Cardiac fibroblast (primary cell): Measurements from ENCODE around the gene METTL6.

Experiments used
- DNase-seq, 2 donors: peaks; one replicate each; pipeline versions ENCODE4 v3.0.0 to v3.0.0-alpha.2; 2010; ENCODE audit warnings: low read depth in 2 of 2
- H3K4me3 ChIP-seq, 2 donors: replicated peaks in 1 of 2; 1 replicate in 1 of 2; 2 replicates in 1 of 2; pipeline ENCODE4 v1.5.1; 2011; ENCODE audit warnings: low read depth in 2 of 2, low read length in 2 of 2, mild to moderate bottlenecking in 2 of 2, moderate library complexity in 1 of 2
- TF ChIP-seq, protein P1 (sequence below): IDR thresholded peaks from one replicate; pipeline ENCODE4 v1.5.1; 2011; ENCODE audit warnings: low read depth, mild to moderate bottlenecking, low read length, inconsistent platforms

The METTL6 gene

DNA sequence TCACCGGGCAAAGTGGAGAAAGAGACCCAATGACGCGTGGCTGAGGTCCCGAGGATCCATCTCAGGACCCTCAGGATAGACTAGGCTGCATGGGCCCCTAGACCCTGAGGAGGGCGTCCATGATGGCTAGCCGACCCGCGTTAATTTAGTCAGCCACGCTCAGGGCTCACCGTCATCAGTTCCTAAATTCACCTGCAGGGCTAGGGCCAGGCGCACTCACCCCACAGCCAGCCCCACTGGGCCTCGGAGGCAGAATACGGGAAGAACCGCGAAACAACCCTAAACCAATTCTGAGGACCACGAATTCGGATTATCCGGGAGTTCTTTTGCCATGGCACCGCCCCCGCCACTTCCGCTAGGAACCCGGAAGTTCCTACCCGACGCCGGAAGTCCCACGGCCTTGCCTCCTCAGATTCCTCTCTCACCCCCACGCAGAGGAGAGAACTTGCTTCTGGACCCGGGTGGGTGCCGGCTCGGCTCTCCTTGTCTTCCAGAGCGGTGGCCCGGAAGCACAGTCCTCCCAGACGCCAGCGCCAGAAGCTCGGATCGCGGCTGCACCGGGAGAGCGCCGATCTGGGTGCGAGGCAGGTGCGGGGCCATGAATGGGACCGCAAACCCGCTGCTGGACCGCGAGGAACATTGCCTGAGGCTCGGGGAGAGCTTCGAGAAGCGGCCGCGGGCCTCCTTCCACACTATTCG is at the start of gene METTL6, which contains the start of gene EAF1:
METTL6 (minus strand) TSS at position 363 of the 699 bp plus-strand sequence. CDS start 1,033 bp downstream, outside the sequence.
EAF1 (plus strand) TSS at position 417 of the 699 bp plus-strand sequence; CDS start at position 599, 182 bp downstream.
- peak within 1 kb of the TSS; percentile 95 to 99 for H3K4me3 ChIP-seq
- peak; percentile 78 to 83 for DNase-seq
- TF ChIP-seq, protein P1, sequence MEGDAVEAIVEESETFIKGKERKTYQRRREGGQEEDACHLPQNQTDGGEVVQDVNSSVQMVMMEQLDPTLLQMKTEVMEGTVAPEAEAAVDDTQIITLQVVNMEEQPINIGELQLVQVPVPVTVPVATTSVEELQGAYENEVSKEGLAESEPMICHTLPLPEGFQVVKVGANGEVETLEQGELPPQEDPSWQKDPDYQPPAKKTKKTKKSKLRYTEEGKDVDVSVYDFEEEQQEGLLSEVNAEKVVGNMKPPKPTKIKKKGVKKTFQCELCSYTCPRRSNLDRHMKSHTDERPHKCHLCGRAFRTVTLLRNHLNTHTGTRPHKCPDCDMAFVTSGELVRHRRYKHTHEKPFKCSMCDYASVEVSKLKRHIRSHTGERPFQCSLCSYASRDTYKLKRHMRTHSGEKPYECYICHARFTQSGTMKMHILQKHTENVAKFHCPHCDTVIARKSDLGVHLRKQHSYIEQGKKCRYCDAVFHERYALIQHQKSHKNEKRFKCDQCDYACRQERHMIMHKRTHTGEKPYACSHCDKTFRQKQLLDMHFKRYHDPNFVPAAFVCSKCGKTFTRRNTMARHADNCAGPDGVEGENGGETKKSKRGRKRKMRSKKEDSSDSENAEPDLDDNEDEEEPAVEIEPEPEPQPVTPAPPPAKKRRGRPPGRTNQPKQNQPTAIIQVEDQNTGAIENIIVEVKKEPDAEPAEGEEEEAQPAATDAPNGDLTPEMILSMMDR: no peak

DNA sequence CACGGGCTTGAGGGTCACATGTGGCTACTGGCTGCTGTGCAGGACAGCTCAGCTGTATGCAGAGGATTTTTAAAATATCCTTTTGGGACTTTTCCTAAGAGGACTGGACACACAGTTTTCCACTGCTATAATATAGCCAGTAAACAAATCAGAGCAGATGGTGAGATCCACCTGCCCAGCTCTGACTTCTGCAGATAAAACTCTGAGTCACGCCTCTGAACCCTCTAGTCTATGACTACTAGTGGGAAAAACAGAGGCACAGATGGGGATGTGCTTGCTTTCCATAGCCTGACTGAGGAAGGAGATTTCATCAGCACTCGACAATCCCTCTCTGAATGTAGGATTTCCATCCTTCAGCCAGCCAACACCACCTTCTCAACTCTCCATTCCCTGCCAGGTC is 49.0 kb upstream of the METTL6 start:
- H3K4me3 ChIP-seq: no peak overlapping the region
- TF ChIP-seq, protein P1: no peak
- peak; percentile 19 to 38 for DNase-seq

DNA sequence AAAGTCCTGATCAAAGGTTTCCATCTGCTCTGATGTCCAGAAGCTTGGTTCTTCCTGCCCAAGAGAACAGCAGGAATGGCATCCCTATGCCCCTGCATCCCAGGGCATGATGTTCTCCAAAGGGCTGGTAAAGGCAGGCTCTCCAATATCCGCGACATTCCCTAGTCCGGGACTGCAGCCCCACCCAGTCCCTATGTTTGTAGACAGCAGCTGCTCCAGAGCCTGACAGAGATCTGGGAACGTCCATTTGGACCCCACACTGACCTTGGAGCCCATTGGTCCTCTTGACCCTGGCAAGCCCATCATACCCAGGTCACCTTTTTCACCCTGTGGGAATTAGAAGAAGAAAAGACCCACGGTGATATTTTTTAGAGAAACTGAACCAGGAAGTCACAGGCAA is 47.8 kb upstream of the METTL6 start:
- TF ChIP-seq, protein P1: no peak
- H3K4me3 ChIP-seq: no peak overlapping the region
- DNase-seq: no peak

DNA sequence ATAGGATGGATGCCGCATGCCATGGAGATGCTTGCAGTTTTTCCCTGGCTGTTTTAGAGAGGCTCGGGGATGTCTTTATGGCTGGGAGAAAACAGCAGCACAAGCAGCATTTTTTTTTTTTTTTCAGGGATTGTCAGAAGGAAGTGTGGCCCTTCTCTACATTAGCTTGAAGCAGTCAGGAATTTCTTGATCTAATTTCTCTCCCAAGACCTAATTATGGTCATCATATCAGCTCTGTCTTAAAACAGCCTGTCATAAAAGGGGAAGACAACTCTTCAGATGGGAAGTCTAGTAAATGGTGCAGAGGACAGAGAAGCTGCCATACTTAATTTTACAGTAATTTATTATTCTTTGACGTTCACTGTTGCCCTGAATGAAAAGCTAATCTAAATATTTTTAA is 44.5 kb upstream of the METTL6 start:
- no peak overlapping the region for H3K4me3 ChIP-seq
- TF ChIP-seq, protein P1: no peak
- no peak for DNase-seq

GRCh38 chr3:15470849-15471248 is 43.5 kb upstream of the METTL6 start:
- TF ChIP-seq, protein P1: no peak
- DNase-seq: no peak
- H3K4me3 ChIP-seq: no peak overlapping the region

DNA sequence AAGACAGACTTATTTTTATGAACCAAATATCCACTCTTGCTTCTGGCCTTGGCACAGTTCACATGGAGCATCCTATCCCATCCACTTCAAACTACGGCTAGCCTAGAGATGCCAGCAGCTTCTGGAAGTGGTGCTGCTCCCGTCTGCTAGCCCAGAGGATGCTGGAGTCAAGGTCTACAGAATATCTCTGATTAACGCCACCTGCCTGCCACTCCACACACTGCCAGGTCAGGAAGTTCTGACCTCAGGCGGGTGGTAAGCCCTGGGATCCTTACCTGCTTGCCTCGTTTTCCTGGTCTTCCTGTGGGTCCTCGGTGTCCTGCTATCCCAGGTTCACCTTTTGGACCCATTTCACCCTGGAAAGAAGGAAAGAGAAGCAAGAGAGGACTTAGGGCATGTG is 42.9 kb upstream of the METTL6 start:
- no peak for DNase-seq
- H3K4me3 ChIP-seq: no peak overlapping the region
- TF ChIP-seq, protein P1: no peak
